Nephron progenitor cell (in vitro differentiated cells): ENCODE measurements around the gene PPL.

Experiments used
- DNase-seq: peaks from one replicate; pipeline ENCODE4 v3.0.0; 2021
- H3K27ac Mint-ChIP-seq: 2 replicates; pipeline ENCODE4 v1.8.0; 2021; ENCODE audit warnings: mild to moderate bottlenecking, moderate library complexity, mixed read lengths
- H3K27me3 Mint-ChIP-seq: 2 replicates; pipeline ENCODE4 v1.8.0; 2021; ENCODE audit warnings: mild to moderate bottlenecking, low read depth, mixed read lengths; ENCODE audit not compliant: poor library complexity
- H3K36me3 Mint-ChIP-seq: 2 replicates; pipeline ENCODE4 v1.8.0; 2021; ENCODE audit warnings: low read depth, mixed read lengths
- H3K4me1 Mint-ChIP-seq: 2 replicates; pipeline ENCODE4 v1.8.0; 2021; ENCODE audit warnings: mixed read lengths
- H3K4me3 Mint-ChIP-seq: 2 replicates; pipeline ENCODE4 v1.8.0; 2021; ENCODE audit warnings: mild to moderate bottlenecking, moderate library complexity, mixed read lengths
- H3K9me3 Mint-ChIP-seq: 2 replicates; pipeline ENCODE4 v1.8.0; 2021; ENCODE audit warnings: mild to moderate bottlenecking, moderate library complexity, mixed read lengths
- CTCF ChIP-seq: fragments of 200-600 bp; sonication (generic); IDR thresholded peaks from 2 replicates; pipeline ENCODE4 v1.5.0; 2021; ENCODE audit warnings: antibody characterized with exemption

Gene PPL

GRCh38 chr16:4892361-4893102 lies 44.4 kb downstream of the PPL start:
- H3K36me3 Mint-ChIP-seq = peaks cover 6% of the 10 kb centered on the region
- H3K4me3 Mint-ChIP-seq = no peak overlapping the region
- H3K27ac Mint-ChIP-seq = no peak overlapping the region
- no peaks in the 10 kb centered on the region for H3K27me3 Mint-ChIP-seq
- no peak for DNase-seq
- H3K4me1 Mint-ChIP-seq = peaks cover 6% of the 10 kb centered on the region
- H3K9me3 Mint-ChIP-seq = no peaks in the 10 kb centered on the region
- TF ChIP-seq CTCF = no peak

DNA sequence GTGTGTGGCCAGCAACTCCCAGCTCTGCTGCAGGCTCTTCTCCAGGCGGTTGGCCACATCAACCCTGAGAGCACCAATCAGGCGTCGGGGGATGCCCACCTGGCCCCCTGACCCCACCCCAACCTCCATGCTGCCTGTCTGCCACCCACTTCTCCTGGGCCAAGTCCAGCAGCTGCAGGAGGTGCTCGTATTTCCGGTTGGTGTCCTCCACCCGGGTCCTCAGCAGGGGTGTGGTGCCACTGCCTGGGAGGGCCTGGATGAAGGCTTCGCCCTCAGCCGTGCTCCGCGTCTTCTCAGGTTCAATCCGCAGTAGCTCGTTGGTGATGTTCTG lies 45.1 kb downstream of the PPL start:
- H3K27ac Mint-ChIP-seq = no peak overlapping the region
- DNase-seq = no peak
- no peak for TF ChIP-seq CTCF
- H3K9me3 Mint-ChIP-seq = no peaks in the 10 kb centered on the region
- peaks cover 6% of the 10 kb centered on the region for H3K4me1 Mint-ChIP-seq
- no peaks in the 10 kb centered on the region for H3K27me3 Mint-ChIP-seq
- no peak overlapping the region for H3K4me3 Mint-ChIP-seq
- H3K36me3 Mint-ChIP-seq = peaks cover 10% of the 10 kb centered on the region

GRCh38 chr16:4891097-4891885 lies 45.7 kb downstream of the PPL start:
- Mint-ChIP-seq H3K4me3 (no peak overlapping the region), H3K4me1 (peaks cover 6% of the 10 kb centered on the region), H3K27me3 (no peaks in the 10 kb centered on the region), H3K36me3 (peaks cover 12% of the 10 kb centered on the region), H3K9me3 (no peaks in the 10 kb centered on the region), H3K27ac (no peak overlapping the region)
- no peak for TF ChIP-seq CTCF
- no peak for DNase-seq

DNA sequence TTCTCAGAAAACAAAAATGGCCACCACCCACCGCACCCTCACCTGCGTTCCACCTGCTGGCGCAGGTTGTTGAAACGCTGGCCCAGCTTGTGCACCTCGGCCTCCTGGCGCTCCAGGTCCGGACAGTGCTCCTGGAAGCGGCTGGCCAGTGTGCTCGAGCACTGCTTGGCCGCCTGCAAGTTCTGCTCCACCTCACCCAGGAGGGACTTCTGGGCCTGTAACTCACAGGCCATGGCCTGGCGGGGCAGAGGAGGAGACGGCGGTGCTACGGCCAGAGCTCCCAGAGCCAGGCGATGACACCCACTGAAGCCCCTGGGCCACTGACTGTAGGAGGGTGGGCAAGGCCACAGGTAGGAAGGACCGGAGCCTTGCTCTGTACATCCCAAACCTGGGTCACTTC lies 46.3 kb downstream of the PPL start:
- H3K4me3 Mint-ChIP-seq = no peak overlapping the region
- peaks cover 18% of the 10 kb centered on the region for H3K36me3 Mint-ChIP-seq
- H3K9me3 Mint-ChIP-seq = no peaks in the 10 kb centered on the region
- H3K27ac Mint-ChIP-seq = peak overlapping the region; percentile 78
- TF ChIP-seq CTCF = no peak
- DNase-seq = no peak
- H3K4me1 Mint-ChIP-seq = peaks cover 6% of the 10 kb centered on the region
- H3K27me3 Mint-ChIP-seq = no peaks in the 10 kb centered on the region

GRCh38 chr16:4890026-4890425 lies 46.9 kb downstream of the PPL start:
- no peaks in the 10 kb centered on the region for H3K27me3 Mint-ChIP-seq
- no peak for DNase-seq
- H3K4me1 Mint-ChIP-seq = peaks cover 6% of the 10 kb centered on the region
- peak overlapping the region; percentile 78 for H3K27ac Mint-ChIP-seq
- no peak for TF ChIP-seq CTCF
- peaks cover 22% of the 10 kb centered on the region for H3K36me3 Mint-ChIP-seq
- no peaks in the 10 kb centered on the region for H3K9me3 Mint-ChIP-seq
- H3K4me3 Mint-ChIP-seq = no peak overlapping the region
